HepG2 (cell line): Measurements from ENCODE around the gene ARL16. TPM values are rescaled to one million over a fixed set of nuclear protein-coding genes. Genes with fewer than 3 reads are reported as not detected.
A peak's percentile ranks its signal among the peaks of the same experiment; 100 is the strongest.

ENCODE experiments used
- CBX1 ChIP-seq: IDR thresholded peaks from one replicate; pipeline ENCODE4 v1.6.1; 2016; ENCODE audit warnings: antibody characterized with exemption, low read depth
- PAF1 ChIP-seq: IDR thresholded peaks from 2 replicates; pipeline ENCODE4 v1.6.1; 2016; ENCODE audit warnings: missing genetic modification reagents, missing compliant biosample characterization
- RCOR2 ChIP-seq: IDR thresholded peaks from 2 replicates; pipeline ENCODE4 v1.6.1; 2016; ENCODE audit warnings: missing biosample characterization, missing genetic modification reagents
- RXRB ChIP-seq: IDR thresholded peaks from 2 replicates; pipeline ENCODE4 v1.6.1; 2016; ENCODE audit warnings: borderline replicate concordance, missing genetic modification reagents, missing compliant biosample characterization
- SP140L ChIP-seq: sonication (generic); formaldehyde crosslinking; IDR thresholded peaks from 2 replicates; pipeline ENCODE4 v1.4.0; 2020; ENCODE audit warnings: missing genetic modification reagents, borderline replicate concordance
- YEATS2 ChIP-seq: sonication (generic); formaldehyde crosslinking; IDR thresholded peaks from 2 replicates; pipeline ENCODE4 v1.4.0; 2020; ENCODE audit warnings: missing genetic modification reagents, borderline replicate concordance
- ZNF101 ChIP-seq: sonication (generic); formaldehyde crosslinking; IDR thresholded peaks from 2 replicates; pipeline ENCODE4 v1.4.0; 2020; ENCODE audit warnings: mild to moderate bottlenecking, low read depth, missing genetic modification reagents, borderline replicate concordance
- ZNF12 ChIP-seq: sonication (generic); formaldehyde crosslinking; IDR thresholded peaks from 2 replicates; pipeline ENCODE4 v1.5.0; 2020; ENCODE audit warnings: missing genetic modification reagents
- ZNF788 ChIP-seq: sonication (generic); formaldehyde crosslinking; IDR thresholded peaks from 2 replicates; pipeline ENCODE4 v1.5.0; 2020; ENCODE audit warnings: mild to moderate bottlenecking, missing genetic modification reagents, borderline replicate concordance
- polyA plus RNA-seq, 8 experiments: library from polyadenylated mRNA; depleted of rRNA in 3 of 8; stranded (reverse) in 7 of 8; unstranded in 1 of 8; fragments of >200 nt; fragmentation: Illumina TruSeq in 4 of 8; extraction: Trizol in 4 of 8; gene quantifications; 2 replicates each; pipeline versions ENCODE4 v1.2.1 to v1.2.3, GENCODE V29; 2011 to 2016; ENCODE audit warnings: low read depth in 4 of 8, missing spikeins in 1 of 8, mixed read lengths in 1 of 8; ENCODE audit not compliant: insufficient read depth in 1 of 8
- total RNA-seq, 5 experiments: library from RNA; depleted of rRNA; stranded (reverse); fragments of >200 nt; fragmentation: Illumina TruSeq; extraction: Trizol; gene quantifications; 2 replicates each; pipeline ENCODE4 v1.2.3, GENCODE V29; 2016; ENCODE audit warnings: low read depth in 1 of 5
- TF ChIP-seq, protein P1 (sequence below): sonication (generic); formaldehyde crosslinking; IDR thresholded peaks from 2 replicates; pipeline ENCODE4 v1.5.1; 2020; ENCODE audit warnings: mild to moderate bottlenecking, missing genetic modification reagents
- TF ChIP-seq, protein P2 (sequence below): sonication (generic); formaldehyde crosslinking; IDR thresholded peaks from 2 replicates; pipeline ENCODE4 v1.4.0; 2020; ENCODE audit warnings: missing genetic modification reagents
- TF ChIP-seq, protein P3 (sequence below): IDR thresholded peaks from 2 replicates; pipeline ENCODE4 v1.6.1; 2016
- TF ChIP-seq, protein P4 (sequence below): sonication (generic); formaldehyde crosslinking; IDR thresholded peaks from 2 replicates; pipeline ENCODE4 v1.4.0; 2020; ENCODE audit warnings: mild to moderate bottlenecking, missing genetic modification reagents, borderline replicate concordance
- TF ChIP-seq, protein P5 (sequence below): IDR thresholded peaks from 2 replicates; pipeline ENCODE4 v1.6.1; 2012; ENCODE audit warnings: low read length, improper control_type of control experiment

The ARL16 gene
- total and polyA plus RNA-seq, 2 of the 13 experiments (the other 11 are each of a cell fraction or from before 2014, with no cell fraction given): 20.8 to 30.8 TPM

DNA sequence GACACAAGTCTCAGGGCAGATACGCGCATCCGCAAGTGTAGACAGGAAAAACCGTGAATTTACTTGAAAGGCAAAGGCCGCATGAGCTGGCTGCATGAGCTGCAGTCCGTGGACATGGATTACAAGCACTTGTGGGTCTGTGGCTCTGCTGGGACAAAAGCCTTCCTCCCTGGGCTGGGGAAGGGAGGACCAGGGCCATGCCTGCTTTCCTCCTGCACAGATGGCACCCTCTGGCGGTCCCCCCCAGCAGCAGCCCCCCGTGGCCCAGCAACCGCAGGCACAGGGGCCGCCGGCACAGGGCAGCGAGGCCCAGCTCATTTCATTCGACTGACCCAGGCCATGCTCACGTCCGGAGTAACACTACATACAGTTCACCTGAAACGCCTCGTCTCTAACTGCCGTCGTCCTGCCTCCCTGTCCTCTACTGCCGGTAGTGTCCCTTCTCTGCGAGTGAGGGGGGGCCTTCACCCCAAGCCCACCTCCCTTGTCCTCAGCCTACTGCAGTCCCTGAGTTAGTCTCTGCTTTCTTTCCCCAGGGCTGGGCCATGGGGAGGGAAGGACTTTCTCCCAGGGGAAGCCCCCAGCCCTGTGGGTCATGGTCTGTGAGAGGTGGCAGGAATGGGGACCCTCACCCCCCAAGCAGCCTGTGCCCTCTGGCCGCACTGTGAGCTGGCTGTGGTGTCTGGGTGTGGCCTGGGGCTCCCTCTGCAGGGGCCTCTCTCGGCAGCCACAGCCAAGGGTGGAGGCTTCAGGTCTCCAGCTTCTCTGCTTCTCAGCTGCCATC lies 17.9 kb upstream of the ARL16 start (continued):
- TF ChIP-seq, protein P1, sequence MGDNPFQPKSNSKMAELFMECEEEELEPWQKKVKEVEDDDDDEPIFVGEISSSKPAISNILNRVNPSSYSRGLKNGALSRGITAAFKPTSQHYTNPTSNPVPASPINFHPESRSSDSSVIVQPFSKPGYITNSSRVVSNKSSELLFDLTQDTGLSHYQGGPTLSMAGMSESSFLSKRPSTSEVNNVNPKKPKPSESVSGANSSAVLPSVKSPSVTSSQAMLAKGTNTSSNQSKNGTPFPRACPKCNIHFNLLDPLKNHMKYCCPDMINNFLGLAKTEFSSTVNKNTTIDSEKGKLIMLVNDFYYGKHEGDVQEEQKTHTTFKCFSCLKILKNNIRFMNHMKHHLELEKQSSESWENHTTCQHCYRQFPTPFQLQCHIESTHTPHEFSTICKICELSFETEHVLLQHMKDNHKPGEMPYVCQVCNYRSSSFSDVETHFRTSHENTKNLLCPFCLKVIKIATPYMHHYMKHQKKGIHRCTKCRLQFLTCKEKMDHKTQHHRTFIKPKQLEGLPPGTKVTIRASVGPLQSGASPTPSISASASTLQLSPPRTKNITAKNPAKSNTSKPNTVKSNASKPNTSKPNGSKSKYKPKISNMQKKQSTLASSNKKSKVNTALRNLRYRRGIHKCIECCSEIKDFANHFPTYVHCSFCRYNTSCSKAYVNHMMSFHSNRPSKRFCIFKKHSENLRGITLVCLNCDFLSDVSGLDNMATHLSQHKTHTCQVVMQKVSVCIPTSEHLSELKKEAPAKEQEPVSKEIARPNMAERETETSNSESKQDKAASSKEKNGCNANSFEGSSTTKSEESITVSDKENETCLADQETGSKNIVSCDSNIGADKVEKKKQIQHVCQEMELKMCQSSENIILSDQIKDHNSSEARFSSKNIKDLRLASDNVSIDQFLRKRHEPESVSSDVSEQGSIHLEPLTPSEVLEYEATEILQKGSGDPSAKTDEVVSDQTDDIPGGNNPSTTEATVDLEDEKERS: no peak
- TF ChIP-seq, protein P2, sequence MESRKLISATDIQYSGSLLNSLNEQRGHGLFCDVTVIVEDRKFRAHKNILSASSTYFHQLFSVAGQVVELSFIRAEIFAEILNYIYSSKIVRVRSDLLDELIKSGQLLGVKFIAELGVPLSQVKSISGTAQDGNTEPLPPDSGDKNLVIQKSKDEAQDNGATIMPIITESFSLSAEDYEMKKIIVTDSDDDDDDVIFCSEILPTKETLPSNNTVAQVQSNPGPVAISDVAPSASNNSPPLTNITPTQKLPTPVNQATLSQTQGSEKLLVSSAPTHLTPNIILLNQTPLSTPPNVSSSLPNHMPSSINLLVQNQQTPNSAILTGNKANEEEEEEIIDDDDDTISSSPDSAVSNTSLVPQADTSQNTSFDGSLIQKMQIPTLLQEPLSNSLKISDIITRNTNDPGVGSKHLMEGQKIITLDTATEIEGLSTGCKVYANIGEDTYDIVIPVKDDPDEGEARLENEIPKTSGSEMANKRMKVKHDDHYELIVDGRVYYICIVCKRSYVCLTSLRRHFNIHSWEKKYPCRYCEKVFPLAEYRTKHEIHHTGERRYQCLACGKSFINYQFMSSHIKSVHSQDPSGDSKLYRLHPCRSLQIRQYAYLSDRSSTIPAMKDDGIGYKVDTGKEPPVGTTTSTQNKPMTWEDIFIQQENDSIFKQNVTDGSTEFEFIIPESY: peak; percentile 41; the same call in 1 of the 2 replicates
- TF ChIP-seq SP140L (CRISPR knock-in tag) (no peak), CBX1 (no peak), RCOR2 (CRISPR knock-in tag) (no peak), YEATS2 (CRISPR knock-in tag) (no peak), ZNF788 (CRISPR knock-in tag) (0 out of 2 replicates have a peak, but pooled peaks have one; percentile 25), ZNF101 (no peak), PAF1 (CRISPR knock-in tag) (no peak), ZNF12 (CRISPR knock-in tag) (no peak), RXRB (no peak)
- TF ChIP-seq, protein P3, sequence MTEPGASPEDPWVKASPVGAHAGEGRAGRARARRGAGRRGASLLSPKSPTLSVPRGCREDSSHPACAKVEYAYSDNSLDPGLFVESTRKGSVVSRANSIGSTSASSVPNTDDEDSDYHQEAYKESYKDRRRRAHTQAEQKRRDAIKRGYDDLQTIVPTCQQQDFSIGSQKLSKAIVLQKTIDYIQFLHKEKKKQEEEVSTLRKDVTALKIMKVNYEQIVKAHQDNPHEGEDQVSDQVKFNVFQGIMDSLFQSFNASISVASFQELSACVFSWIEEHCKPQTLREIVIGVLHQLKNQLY (CRISPR knock-in tag): no peak
- TF ChIP-seq, protein P4, sequence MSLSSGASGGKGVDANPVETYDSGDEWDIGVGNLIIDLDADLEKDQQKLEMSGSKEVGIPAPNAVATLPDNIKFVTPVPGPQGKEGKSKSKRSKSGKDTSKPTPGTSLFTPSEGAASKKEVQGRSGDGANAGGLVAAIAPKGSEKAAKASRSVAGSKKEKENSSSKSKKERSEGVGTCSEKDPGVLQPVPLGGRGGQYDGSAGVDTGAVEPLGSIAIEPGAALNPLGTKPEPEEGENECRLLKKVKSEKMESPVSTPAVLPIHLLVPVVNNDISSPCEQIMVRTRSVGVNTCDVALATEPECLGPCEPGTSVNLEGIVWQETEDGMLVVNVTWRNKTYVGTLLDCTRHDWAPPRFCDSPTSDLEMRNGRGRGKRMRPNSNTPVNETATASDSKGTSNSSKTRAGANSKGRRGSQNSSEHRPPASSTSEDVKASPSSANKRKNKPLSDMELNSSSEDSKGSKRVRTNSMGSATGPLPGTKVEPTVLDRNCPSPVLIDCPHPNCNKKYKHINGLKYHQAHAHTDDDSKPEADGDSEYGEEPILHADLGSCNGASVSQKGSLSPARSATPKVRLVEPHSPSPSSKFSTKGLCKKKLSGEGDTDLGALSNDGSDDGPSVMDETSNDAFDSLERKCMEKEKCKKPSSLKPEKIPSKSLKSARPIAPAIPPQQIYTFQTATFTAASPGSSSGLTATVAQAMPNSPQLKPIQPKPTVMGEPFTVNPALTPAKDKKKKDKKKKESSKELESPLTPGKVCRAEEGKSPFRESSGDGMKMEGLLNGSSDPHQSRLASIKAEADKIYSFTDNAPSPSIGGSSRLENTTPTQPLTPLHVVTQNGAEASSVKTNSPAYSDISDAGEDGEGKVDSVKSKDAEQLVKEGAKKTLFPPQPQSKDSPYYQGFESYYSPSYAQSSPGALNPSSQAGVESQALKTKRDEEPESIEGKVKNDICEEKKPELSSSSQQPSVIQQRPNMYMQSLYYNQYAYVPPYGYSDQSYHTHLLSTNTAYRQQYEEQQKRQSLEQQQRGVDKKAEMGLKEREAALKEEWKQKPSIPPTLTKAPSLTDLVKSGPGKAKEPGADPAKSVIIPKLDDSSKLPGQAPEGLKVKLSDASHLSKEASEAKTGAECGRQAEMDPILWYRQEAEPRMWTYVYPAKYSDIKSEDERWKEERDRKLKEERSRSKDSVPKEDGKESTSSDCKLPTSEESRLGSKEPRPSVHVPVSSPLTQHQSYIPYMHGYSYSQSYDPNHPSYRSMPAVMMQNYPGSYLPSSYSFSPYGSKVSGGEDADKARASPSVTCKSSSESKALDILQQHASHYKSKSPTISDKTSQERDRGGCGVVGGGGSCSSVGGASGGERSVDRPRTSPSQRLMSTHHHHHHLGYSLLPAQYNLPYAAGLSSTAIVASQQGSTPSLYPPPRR (CRISPR knock-in tag): no peak
- TF ChIP-seq, protein P5, sequence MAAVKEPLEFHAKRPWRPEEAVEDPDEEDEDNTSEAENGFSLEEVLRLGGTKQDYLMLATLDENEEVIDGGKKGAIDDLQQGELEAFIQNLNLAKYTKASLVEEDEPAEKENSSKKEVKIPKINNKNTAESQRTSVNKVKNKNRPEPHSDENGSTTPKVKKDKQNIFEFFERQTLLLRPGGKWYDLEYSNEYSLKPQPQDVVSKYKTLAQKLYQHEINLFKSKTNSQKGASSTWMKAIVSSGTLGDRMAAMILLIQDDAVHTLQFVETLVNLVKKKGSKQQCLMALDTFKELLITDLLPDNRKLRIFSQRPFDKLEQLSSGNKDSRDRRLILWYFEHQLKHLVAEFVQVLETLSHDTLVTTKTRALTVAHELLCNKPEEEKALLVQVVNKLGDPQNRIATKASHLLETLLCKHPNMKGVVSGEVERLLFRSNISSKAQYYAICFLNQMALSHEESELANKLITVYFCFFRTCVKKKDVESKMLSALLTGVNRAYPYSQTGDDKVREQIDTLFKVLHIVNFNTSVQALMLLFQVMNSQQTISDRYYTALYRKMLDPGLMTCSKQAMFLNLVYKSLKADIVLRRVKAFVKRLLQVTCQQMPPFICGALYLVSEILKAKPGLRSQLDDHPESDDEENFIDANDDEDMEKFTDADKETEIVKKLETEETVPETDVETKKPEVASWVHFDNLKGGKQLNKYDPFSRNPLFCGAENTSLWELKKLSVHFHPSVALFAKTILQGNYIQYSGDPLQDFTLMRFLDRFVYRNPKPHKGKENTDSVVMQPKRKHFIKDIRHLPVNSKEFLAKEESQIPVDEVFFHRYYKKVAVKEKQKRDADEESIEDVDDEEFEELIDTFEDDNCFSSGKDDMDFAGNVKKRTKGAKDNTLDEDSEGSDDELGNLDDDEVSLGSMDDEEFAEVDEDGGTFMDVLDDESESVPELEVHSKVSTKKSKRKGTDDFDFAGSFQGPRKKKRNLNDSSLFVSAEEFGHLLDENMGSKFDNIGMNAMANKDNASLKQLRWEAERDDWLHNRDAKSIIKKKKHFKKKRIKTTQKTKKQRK: no peak
